ENCODE results near the gene DNAJC8.

DNA sequence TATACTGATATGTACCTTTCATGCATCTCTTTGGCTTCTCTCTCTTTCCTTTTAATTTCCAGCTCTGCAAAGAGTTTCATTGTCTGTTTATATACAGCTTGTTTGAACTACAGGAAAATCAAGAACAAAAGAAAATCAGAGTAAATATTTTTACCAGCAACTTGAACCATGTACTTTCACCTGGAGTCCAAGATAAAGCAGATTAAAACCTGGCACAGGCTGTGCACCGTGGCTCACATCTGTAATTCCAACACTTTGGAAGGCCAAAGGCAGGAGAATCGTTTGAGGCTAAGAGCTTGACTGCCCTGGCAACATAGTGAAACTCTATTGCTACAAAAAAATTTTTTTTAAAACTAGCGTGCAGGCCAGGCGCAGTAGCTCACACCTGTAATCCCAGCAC, 27.6 kb downstream of the DNAJC8 start:
- TF ChIP-seq RAD21 (IDR thresholded peaks at IDR 0.05; ENCODE audit: low read length) (no peak), TCF12 (IDR thresholded peaks at IDR 0.05) (no peak)
- TF ChIP-seq, protein P1, sequence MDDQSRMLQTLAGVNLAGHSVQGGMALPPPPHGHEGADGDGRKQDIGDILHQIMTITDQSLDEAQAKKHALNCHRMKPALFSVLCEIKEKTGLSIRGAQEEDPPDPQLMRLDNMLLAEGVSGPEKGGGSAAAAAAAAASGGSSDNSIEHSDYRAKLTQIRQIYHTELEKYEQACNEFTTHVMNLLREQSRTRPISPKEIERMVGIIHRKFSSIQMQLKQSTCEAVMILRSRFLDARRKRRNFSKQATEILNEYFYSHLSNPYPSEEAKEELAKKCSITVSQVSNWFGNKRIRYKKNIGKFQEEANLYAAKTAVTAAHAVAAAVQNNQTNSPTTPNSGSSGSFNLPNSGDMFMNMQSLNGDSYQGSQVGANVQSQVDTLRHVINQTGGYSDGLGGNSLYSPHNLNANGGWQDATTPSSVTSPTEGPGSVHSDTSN (IDR thresholded peaks at IDR 0.05) = no peak
